Measurements from ENCODE around the gene AP3D1.

GRCh38 chr19:2062770-2063169, 88.6 kb downstream of the AP3D1 start:
- TF ChIP-seq POLR2AphosphoS5 (IDR thresholded peaks at IDR 0.05; ENCODE audit: low read depth, low read length) (no peak), POLR2A (IDR thresholded peaks at IDR 0.05; ENCODE audit: low read depth, low read length) (no peak), TAF1 (IDR thresholded peaks at IDR 0.05; ENCODE audit: low read depth, low read length) (no peak), SPI1 (IDR thresholded peaks at IDR 0.05; ENCODE audit: low read depth, low read length) (no peak)

Data from GM12891 (cell line).